Stomach (tissue), 9 donors: ENCODE data around the gene MCM5. TPM values are rescaled to one million over a fixed set of nuclear protein-coding genes. Genes with fewer than 3 reads are reported as not detected.

Experiments used
- DNase-seq, 2 donors: peaks; one replicate each; pipeline versions ENCODE4 v3.0.0 to v3.0.0-alpha.2; 2013 to 2019
- H3K27ac ChIP-seq, 5 donors: fragments of 200-600 bp in 4 of 5; sonication (generic) in 4 of 5; one replicate each; pipeline ENCODE4 v1.5.1; 2013 to 2019; ENCODE audit warnings: mild to moderate bottlenecking in 1 of 5, moderate library complexity in 1 of 5
- H3K27me3 ChIP-seq, 3 donors: fragments of 200-600 bp; sonication (generic); one replicate each; pipeline ENCODE4 v1.5.1; 2017 to 2019; ENCODE audit warnings: mixed run types in 1 of 3
- H3K36me3 ChIP-seq, 4 donors: fragments of 200-600 bp; sonication (generic); 1 replicate in 3 of 4; 2 replicates in 1 of 4; pipeline ENCODE4 v1.5.1; 2016 to 2019
- H3K4me1 ChIP-seq, 4 donors: fragments of 200-600 bp; sonication (generic); one replicate each; pipeline ENCODE4 v1.5.1; 2016 to 2019
- H3K4me3 ChIP-seq, 4 donors: fragments of 200-600 bp; sonication (generic) in 3 of 4; one replicate each; pipeline ENCODE4 v1.5.1; 2016 to 2019; ENCODE audit warnings: mild to moderate bottlenecking in 1 of 4
- H3K9me3 ChIP-seq, 4 donors: fragments of 200-600 bp; sonication (generic); one replicate each; pipeline ENCODE4 v1.5.1; 2016 to 2019
- CTCF ChIP-seq, 7 experiments: fragments of 450-650 bp in 4 of 7; fragments of 200-600 bp in 3 of 7; sonication (generic) in 3 of 7; IDR thresholded peaks; one replicate each; pipeline ENCODE4 v1.5.1; 2016 to 2019; ENCODE audit warnings: antibody characterized with exemption in 7 of 7, control low read depth in 2 of 7, mild to moderate bottlenecking in 1 of 7
- EP300 ChIP-seq: sonication (generic); formaldehyde crosslinking; IDR thresholded peaks from one replicate; pipeline ENCODE4 v1.6.1; 2017; ENCODE audit warnings: antibody characterized with exemption
- POLR2A ChIP-seq, 4 donors: fragments of 450-650 bp; IDR thresholded peaks; one replicate each; pipeline ENCODE4 v1.6.1; 2016; ENCODE audit warnings: antibody characterized with exemption in 4 of 4, control low read depth in 2 of 4, mild to moderate bottlenecking in 1 of 4, moderate library complexity in 1 of 4
- POLR2AphosphoS5 ChIP-seq, 3 donors: sonication (generic); formaldehyde crosslinking; IDR thresholded peaks; one replicate each; pipeline ENCODE4 v1.6.1; 2016; ENCODE audit warnings: antibody characterized with exemption in 3 of 3
- WGBS, 5 donors: extraction: QIAGEN DNeasy Blood & Tissue Kit in 3 of 5; methylation state at CpG; one replicate each; pipeline versions ENCODE4 v1.1.5 to v1.1.7; 2013 to 2018; 5-methylcytosine and 5-hydroxymethylcytosine counted together
- intact Hi-C: fragments of 100-400 bp; cut with DNase I; formaldehyde crosslinking; loops from one replicate; pipeline ENCODE4 v1.15.1; 2023; ENCODE audit warnings: low total_unique reads
- polyA plus RNA-seq, 3 donors: library from polyadenylated mRNA; stranded (reverse); fragments of 200-250 nt; gene quantifications; one replicate each; pipeline ENCODE4 v1.2.3, GENCODE V29; 2013
- total RNA-seq, 5 donors: library from RNA; depleted of rRNA; stranded (reverse); fragments of >200 nt; gene quantifications; one replicate each; pipeline versions ENCODE4 v1.1.0 to v1.2.3, GENCODE V29; 2014 to 2016
- donor health status: healthy with polysubstance abuse.
- donor health status: Bipolar disorder and iron deficiency.
- donor health status: healthy.

Gene MCM5
- total and polyA plus RNA-seq, 8 donors: 13.0 to 74.5 (median 19.1) TPM

- peak in 1 of 2 donors; percentile 59 for DNase-seq
- H3K4me3 ChIP-seq: no peak overlapping the region
- no peaks in the 10 kb centered on the region for H3K27me3 ChIP-seq
- intact Hi-C loops: no loop called here
- no peaks in the 10 kb centered on the region for H3K36me3 ChIP-seq
- TF ChIP-seq POLR2A (IDR thresholded peaks at IDR 0.05) (no peak), CTCF (IDR thresholded peaks at IDR 0.05) (no peak), EP300 (no peak), POLR2AphosphoS5 (IDR thresholded peaks at IDR 0.05) (no peak)
- H3K4me1 ChIP-seq: peaks cover 0 to 8% (median under 1%) of the 10 kb centered on the region in 4 donors
- 73 to 86% (median 85%) methylated on average over 11 to 13 of the region's 13 CpGs for WGBS, 5 donors
- H3K9me3 ChIP-seq: no peaks in the 10 kb centered on the region
- peak overlapping the region in 3 of 5 donors; percentile 46 to 67 (median 67) for H3K27ac ChIP-seq
Observed at GRCh38 chr22:35446365-35446764, 46.4 kb downstream of the MCM5 start.

- no peaks in the 10 kb centered on the region for H3K27me3 ChIP-seq
- intact Hi-C loops: no loop called here
- H3K36me3 ChIP-seq: no peaks in the 10 kb centered on the region
- H3K27ac ChIP-seq: no peak overlapping the region
- no peak for TF ChIP-seq CTCF (IDR thresholded peaks at IDR 0.05)
- no peak for TF ChIP-seq POLR2AphosphoS5 (IDR thresholded peaks at IDR 0.05)
- no peak for TF ChIP-seq POLR2A (IDR thresholded peaks at IDR 0.05)
- no peak for TF ChIP-seq EP300
- 96 to 98% (median 97%) methylated on average over 8 of the region's 8 CpGs for WGBS, 5 donors
- no peak overlapping the region for H3K4me3 ChIP-seq
- no peaks in the 10 kb centered on the region for H3K9me3 ChIP-seq
- DNase-seq: no peak
- peaks cover 4 to 24% (median 15%) of the 10 kb centered on the region in 4 donors for H3K4me1 ChIP-seq
Observed at GRCh38 chr22:35448523-35448922, 48.6 kb downstream of the MCM5 start.

DNA sequence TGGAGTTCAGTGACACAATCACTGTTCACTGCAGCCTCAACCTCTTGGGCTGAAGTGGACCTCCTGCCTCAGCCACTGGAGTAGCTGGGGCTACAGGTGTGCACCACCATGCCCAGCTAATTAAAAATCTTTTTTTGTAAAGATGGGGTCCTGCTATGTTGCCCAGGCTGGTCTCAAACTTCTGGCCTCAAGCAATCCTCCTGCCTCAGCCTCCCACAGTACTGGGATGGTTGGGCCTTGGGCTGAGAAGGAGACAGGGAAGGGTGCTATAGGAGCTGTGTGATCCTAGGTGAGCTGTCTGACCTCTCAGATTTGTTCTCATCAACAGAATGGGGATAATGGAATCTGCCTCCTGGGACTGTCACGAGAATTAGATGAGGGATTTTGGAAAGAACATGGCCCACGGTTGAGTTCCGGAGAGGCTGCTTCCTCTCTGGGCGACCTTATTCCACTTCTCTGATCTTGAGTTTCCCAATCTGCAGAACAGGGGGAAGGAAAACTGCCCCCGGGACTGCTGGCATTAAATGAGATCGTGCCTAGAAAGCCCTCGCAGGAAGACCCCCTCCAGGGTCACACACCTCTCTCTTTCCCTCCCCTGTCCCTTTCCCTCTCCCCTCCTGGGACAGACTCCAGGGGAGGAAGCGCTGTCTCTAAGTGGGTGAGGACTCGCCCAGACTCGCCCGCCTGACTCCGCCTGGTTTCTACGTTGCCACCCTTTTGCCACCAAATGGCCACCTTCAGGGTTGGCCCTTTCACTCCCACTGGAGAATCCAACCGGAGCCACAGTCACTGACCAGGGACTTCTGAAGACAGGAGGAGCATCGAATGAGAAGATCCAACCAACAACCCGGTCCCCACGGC is 50.1 kb downstream of the MCM5 start:
- intact Hi-C loops: no loop called here
- peaks cover 4 to 26% (median 18%) of the 10 kb centered on the region in 4 donors for H3K4me1 ChIP-seq
- H3K4me3 ChIP-seq: no peak overlapping the region
- no peak for DNase-seq
- no peaks in the 10 kb centered on the region for H3K9me3 ChIP-seq
- no peaks in the 10 kb centered on the region for H3K27me3 ChIP-seq
- TF ChIP-seq EP300 (no peak), POLR2A (IDR thresholded peaks at IDR 0.05) (no peak), POLR2AphosphoS5 (IDR thresholded peaks at IDR 0.05) (no peak), CTCF (IDR thresholded peaks at IDR 0.05) (no peak)
- WGBS, 5 donors: 91 to 97% (median 95%) methylated on average over 17 of the region's 17 CpGs
- H3K27ac ChIP-seq: no peak overlapping the region
- no peaks in the 10 kb centered on the region for H3K36me3 ChIP-seq

GRCh38 chr22:35450824-35451569 is 51.1 kb downstream of the MCM5 start:
- 83 to 86% (median 84%) methylated on average over 17 to 18 of the region's 18 CpGs for WGBS, 5 donors
- H3K27ac ChIP-seq: peak overlapping the region in 1 of 5 donors; percentile 77
- H3K27me3 ChIP-seq: no peaks in the 10 kb centered on the region
- DNase-seq: no peak
- no peaks in the 10 kb centered on the region for H3K9me3 ChIP-seq
- H3K36me3 ChIP-seq: no peaks in the 10 kb centered on the region
- intact Hi-C loops: no loop called here
- peaks cover 4 to 26% (median 18%) of the 10 kb centered on the region in 4 donors for H3K4me1 ChIP-seq
- H3K4me3 ChIP-seq: no peak overlapping the region
- no peak for TF ChIP-seq CTCF (IDR thresholded peaks at IDR 0.05)
- no peak for TF ChIP-seq POLR2AphosphoS5 (IDR thresholded peaks at IDR 0.05)
- TF ChIP-seq POLR2A (IDR thresholded peaks at IDR 0.05): no peak
- no peak for TF ChIP-seq EP300
